Measurements from ENCODE around the gene PPP1CA. TPM values are rescaled to one million over a fixed set of nuclear protein-coding genes. Genes with fewer than 3 reads are reported as not detected.
A peak's percentile ranks its signal among the peaks of the same experiment; 100 is the strongest.
"Not testable (repeated sequence)": the region's sequence is repeated elsewhere in the genome, so short reads cannot be mapped to it uniquely, and the experiment has no call there.

The PPP1CA gene
- total RNA-seq, 2 experiments from 2014 or later = 202 to 204 TPM

- no peaks in the 10 kb centered on the region for H3K27me3 Mint-ChIP-seq (ENCODE audit: low read depth)
- intact Hi-C loops (cut with micrococcal nuclease) = no loop called here
- peak overlapping the region; percentile 93 for H3K27ac Mint-ChIP-seq
- H3K4me3 Mint-ChIP-seq = no peak overlapping the region
- peaks cover 35% of the 10 kb centered on the region for H3K36me3 Mint-ChIP-seq (ENCODE audit: low read depth)
- H3K9me3 Mint-ChIP-seq = no peaks in the 10 kb centered on the region
- CTCF ChIA-PET = no interaction called here
- H3K4me1 Mint-ChIP-seq (ENCODE audit: low read depth) = peaks cover 49% of the 10 kb centered on the region
- no peak for DNase-seq
Measured at GRCh38 chr11:67432655-67433349, 31.1 kb upstream of the PPP1CA start.

DNA sequence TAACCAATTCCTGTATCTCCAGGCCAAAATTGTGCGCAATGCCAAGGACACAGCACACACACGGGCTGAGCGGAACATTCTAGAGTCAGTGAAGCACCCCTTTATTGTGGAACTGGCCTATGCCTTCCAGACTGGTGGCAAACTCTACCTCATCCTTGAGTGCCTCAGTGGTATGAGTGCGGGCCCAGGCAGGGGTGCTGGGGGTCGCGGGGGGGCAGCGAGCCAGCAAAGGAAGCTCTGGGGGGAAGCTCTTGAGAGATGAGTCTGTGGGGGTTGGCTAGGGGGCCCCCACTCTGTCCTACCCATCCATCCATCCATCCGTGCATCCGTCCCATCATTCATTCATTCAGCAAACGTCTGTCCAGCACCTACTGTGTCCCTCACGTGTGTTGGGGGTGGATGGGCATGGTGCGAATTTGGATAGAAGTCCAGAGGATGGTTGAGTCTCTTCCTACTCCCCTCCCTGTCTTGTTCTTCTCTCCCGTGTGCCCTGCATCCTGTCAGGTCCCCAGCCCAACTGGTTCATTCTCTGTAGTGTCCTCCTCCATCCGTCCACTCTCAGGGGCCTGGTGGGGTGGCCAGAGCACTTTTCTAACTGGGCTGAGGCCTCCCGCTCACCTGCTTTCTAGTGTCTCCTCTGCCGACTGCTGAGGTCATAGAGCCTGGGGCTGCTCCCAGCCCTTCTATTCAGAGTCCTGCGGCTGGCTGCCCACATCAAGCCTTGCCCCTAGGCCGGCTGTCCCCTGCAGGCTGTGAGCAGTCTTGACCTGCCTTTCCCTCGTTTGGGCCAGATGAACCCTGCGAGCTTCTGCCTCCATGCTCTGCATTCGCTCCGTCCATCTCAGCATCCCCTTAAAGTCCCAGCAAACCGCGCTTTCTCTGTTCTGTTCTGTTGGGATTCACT, 29.9 kb upstream of the PPP1CA start:
- H3K27ac Mint-ChIP-seq = peak overlapping the region; percentile 9
- no peaks in the 10 kb centered on the region for H3K9me3 Mint-ChIP-seq
- peak overlapping the region; percentile 2 for H3K4me3 Mint-ChIP-seq
- H3K4me1 Mint-ChIP-seq (ENCODE audit: low read depth) = peaks cover 56% of the 10 kb centered on the region
- CTCF ChIA-PET = no interaction called here
- no peak for DNase-seq
- no peaks in the 10 kb centered on the region for H3K27me3 Mint-ChIP-seq (ENCODE audit: low read depth)
- peaks cover 27% of the 10 kb centered on the region for H3K36me3 Mint-ChIP-seq (ENCODE audit: low read depth)
- intact Hi-C loops (cut with micrococcal nuclease) = no loop called here

DNA sequence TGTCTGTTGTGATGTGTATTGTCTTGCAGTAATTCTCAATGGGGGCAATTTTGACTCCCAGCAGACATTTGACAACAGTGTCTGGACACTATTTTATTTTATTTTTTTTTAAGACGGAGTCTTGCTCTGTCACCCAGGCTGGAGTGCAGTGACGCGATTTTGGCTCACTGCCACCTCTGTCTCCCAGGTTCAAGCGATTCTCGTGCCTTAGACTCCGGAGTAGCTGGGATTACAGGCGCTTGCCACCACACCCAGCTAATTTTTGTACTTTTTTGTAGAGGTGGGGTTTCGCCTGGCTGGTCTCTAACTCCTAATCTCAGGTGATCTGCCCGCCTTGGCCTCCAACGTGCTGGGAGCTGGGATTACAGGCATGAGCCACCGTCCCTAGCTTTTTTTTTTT, 28.1 kb upstream of the PPP1CA start:
- no peak for DNase-seq
- Mint-ChIP-seq H3K4me3 (peak overlapping the region; percentile 98), H3K27me3 (ENCODE audit: low read depth) (no peaks in the 10 kb centered on the region), H3K27ac (peak overlapping the region; percentile 97), H3K4me1 (ENCODE audit: low read depth) (peaks cover 44% of the 10 kb centered on the region), H3K9me3 (no peaks in the 10 kb centered on the region), H3K36me3 (ENCODE audit: low read depth) (peaks cover 18% of the 10 kb centered on the region)
- CTCF ChIA-PET = interaction anchor here (0.7 to 2.7 kb wide), 2 partner anchors 26 to 28 kb away, joined by 5 to 7 read pairs; partner anchors contain the start of genes PPP1CA and TBC1D10C
- intact Hi-C loops (cut with micrococcal nuclease) = loop anchor here (2.0 kb wide), 1 partner anchor 39 kb away; the partner anchor contains the start of gene TMEM134

- intact Hi-C loops (cut with micrococcal nuclease) = loop anchor here (2.0 kb wide), 1 partner anchor 40 kb away; the partner anchor contains the start of gene TMEM134
- CTCF ChIA-PET = interaction anchor here (0.6 to 2.7 kb wide), 4 partner anchors 10 to 27 kb away, joined by 3 to 7 read pairs (median 4); partner anchors contain the start of genes PPP1CA and TBC1D10C
- H3K9me3 Mint-ChIP-seq = no peaks in the 10 kb centered on the region
- peak overlapping the region; percentile 98 for H3K4me3 Mint-ChIP-seq
- H3K36me3 Mint-ChIP-seq (ENCODE audit: low read depth) = peaks cover 15% of the 10 kb centered on the region
- H3K27me3 Mint-ChIP-seq (ENCODE audit: low read depth) = no peaks in the 10 kb centered on the region
- H3K27ac Mint-ChIP-seq = peak overlapping the region; percentile 97
- peaks cover 42% of the 10 kb centered on the region for H3K4me1 Mint-ChIP-seq (ENCODE audit: low read depth)
- DNase-seq = no peak
Measured at GRCh38 chr11:67429038-67429668, 27.5 kb upstream of the PPP1CA start.

DNA sequence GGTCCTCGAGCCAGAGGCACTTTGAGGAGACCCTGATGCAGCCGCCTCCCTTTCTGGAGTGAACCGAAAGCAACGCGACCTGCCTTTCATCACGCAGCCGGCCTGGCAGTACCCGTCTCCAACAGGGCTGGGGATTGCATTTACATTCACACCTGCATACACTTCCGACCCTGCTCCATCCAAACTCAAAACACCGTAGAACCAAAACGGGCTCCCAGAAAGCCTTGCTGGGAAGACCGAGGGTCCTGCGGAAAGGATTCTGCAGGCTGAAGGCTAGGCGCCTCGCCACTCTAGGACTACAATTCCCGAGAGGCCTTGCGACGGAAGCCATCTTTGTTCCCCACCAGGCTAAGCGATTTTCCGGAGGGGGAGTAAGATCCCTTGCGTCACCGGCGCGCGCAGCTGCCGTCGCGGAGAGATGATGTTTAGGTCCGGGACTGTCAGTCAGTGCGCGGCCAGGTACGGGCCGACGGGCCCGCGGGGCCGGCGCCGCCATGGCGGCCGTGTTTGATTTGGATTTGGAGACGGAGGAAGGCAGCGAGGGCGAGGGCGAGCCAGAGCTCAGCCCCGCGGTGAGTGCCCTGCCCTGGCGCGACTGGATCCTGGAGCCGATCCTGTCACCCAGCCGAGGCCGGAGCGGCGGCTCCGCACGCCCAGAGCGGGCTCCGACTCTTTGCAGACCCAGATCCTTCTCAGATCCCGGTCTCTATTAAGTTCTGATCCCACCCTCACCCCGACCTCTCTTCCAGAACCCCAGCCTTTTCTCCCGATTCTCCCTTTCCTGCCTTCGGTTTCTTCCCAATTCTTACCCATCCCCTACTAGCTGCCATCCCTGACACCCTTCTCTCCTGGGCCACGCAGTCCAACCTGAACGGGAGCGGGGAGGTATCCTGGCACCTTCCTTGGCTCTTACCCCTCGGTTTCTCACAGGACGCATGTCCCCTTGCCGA, 26.7 kb upstream of the PPP1CA start, which contains the start of gene RPS6KB2:
Gene RPS6KB2 (plus strand): TSS at position 443 of the 950 bp plus-strand sequence. CDS start 52 bp downstream, at position 495.
- Mint-ChIP-seq H3K27me3 (ENCODE audit: low read depth) (no peaks in the 10 kb centered on the region), H3K9me3 (no peaks in the 10 kb centered on the region), H3K4me3 (peak within 1 kb of the TSS; percentile 98), H3K4me1 (ENCODE audit: low read depth) (peaks cover 35% of the 10 kb centered on the region), H3K36me3 (ENCODE audit: low read depth) (peaks cover 12% of the 10 kb centered on the region), H3K27ac (peak within 1 kb of the TSS; percentile 97)
- peak; percentile 100 for DNase-seq
- CTCF ChIA-PET = interaction anchor here (0.6 to 2.7 kb wide), 3 partner anchors 11 to 26 kb away, joined by 3 to 7 read pairs (median 4); partner anchors contain the start of genes PPP1CA and TBC1D10C
- intact Hi-C loops (cut with micrococcal nuclease) = loop anchor here (1.0 to 2.0 kb wide), 3 partner anchors 8 to 40 kb away; partner anchors contain the start of gene TMEM134

DNA sequence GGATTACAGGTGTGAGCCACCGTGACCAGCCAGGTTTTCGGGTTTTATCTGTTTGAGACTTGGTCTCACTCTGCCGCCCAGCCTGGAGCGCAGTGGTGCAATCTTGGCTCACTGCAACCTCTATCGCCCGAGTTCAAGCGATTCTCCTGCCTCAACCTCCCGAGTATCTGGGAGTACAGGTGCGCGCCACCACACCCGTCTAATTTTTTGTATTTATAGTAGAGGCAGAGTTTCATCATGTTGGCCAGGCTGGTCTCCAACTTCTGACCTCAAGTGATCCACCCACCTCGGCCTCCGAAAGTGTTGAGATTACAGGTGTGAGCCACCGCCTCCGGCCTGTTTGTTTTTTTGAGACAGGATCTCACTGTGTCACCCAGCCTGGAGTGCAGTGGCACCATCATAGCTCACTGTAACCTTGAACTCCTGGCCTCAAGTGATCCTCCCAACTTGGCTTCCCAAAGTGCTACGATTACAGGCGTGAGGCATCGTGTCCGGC, 25.8 kb upstream of the PPP1CA start:
- peak overlapping the region; percentile 98 for H3K4me3 Mint-ChIP-seq
- peak; percentile 28 for DNase-seq
- H3K36me3 Mint-ChIP-seq (ENCODE audit: low read depth) = peaks cover 12% of the 10 kb centered on the region
- CTCF ChIA-PET = interaction anchor here (1.8 to 2.7 kb wide), 2 partner anchors 24 to 25 kb away, joined by 4 to 7 read pairs; partner anchors contain the start of genes PPP1CA and TBC1D10C
- peaks cover 34% of the 10 kb centered on the region for H3K4me1 Mint-ChIP-seq (ENCODE audit: low read depth)
- H3K27ac Mint-ChIP-seq = peak overlapping the region; percentile 97
- H3K9me3 Mint-ChIP-seq; intact Hi-C loops (cut with micrococcal nuclease); H3K27me3 Mint-ChIP-seq (ENCODE audit: low read depth): not testable (repeated sequence)

DNA sequence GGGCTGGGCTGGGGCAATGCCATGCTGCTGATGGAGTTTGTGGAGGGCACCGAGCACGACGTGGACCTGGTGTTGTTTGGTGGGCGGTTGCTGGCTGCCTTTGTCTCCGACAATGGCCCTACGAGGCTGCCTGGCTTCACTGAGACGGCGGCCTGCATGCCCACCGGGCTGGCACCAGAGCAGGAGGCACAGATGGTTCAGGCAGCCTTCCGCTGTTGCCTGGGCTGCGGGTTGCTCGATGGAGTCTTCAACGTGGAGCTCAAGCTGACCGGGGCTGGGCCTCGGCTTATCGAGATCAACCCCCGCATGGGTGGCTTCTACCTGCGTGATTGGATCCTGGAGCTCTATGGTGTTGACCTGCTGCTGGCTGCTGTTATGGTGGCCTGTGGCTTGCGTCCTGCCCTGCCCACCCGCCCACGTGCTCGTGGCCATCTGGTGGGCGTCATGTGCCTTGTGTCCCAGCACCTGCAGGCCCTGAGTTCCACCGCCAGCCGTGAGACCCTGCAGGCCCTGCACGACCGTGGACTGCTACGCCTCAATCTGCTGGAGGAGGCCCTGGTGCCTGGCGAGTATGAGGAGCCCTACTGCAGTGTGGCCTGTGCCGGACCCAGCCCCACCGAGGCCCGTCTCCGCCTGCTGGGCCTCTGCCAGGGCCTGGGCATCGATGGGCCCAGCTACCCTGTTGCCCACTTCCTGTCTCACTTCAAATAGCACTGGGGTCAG, 22.4 kb upstream of the PPP1CA start:
- Mint-ChIP-seq H3K4me3 (no peak overlapping the region), H3K4me1 (ENCODE audit: low read depth) (peaks cover 30% of the 10 kb centered on the region), H3K27ac (no peak overlapping the region), H3K36me3 (ENCODE audit: low read depth) (peaks cover 3% of the 10 kb centered on the region), H3K27me3 (ENCODE audit: low read depth) (no peaks in the 10 kb centered on the region), H3K9me3 (no peaks in the 10 kb centered on the region)
- CTCF ChIA-PET = interaction anchor here (0.6 kb wide), 1 partner anchor 129 kb away, joined by 6 read pairs; no protein-coding TSS in a partner anchor
- no peak for DNase-seq
- intact Hi-C loops (cut with micrococcal nuclease) = no loop called here

DNA sequence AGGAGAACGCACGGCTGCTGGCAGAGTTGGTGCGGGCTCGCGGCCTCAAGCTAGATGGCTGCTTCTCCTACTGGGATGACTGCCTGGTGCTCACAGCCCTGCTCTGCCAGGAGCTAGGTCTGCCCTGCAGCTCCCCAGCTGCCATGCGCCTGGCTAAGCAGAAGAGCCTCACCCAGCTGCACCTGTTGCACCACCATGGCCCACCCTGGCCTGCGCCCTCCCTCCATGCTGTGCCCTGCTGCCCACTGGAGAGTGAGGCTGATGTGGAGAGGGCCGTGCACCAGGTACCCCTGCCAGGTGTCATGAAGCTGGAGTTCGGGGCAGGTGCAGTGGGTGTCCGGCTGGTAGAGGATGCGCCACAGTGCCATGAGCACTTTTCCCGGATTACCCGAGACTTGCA, 21.8 kb upstream of the PPP1CA start:
- Mint-ChIP-seq H3K27me3 (ENCODE audit: low read depth) (no peaks in the 10 kb centered on the region), H3K27ac (no peak overlapping the region), H3K4me3 (no peak overlapping the region), H3K9me3 (no peaks in the 10 kb centered on the region), H3K36me3 (ENCODE audit: low read depth) (peaks cover 2% of the 10 kb centered on the region), H3K4me1 (ENCODE audit: low read depth) (peaks cover 32% of the 10 kb centered on the region)
- intact Hi-C loops (cut with micrococcal nuclease) = no loop called here
- no peak for DNase-seq
- CTCF ChIA-PET = no interaction called here

- CTCF ChIA-PET = no interaction called here
- H3K36me3 Mint-ChIP-seq (ENCODE audit: low read depth) = no peaks in the 10 kb centered on the region
- no peak overlapping the region for H3K4me3 Mint-ChIP-seq
- peaks cover 36% of the 10 kb centered on the region for H3K4me1 Mint-ChIP-seq (ENCODE audit: low read depth)
- no peak for DNase-seq
- no peaks in the 10 kb centered on the region for H3K9me3 Mint-ChIP-seq
- intact Hi-C loops (cut with micrococcal nuclease) = no loop called here
- H3K27ac Mint-ChIP-seq = no peak overlapping the region
- no peaks in the 10 kb centered on the region for H3K27me3 Mint-ChIP-seq (ENCODE audit: low read depth)
Measured at GRCh38 chr11:67422891-67423290, 21.2 kb upstream of the PPP1CA start.

- Mint-ChIP-seq H3K4me1 (ENCODE audit: low read depth) (peaks cover 39% of the 10 kb centered on the region), H3K36me3 (ENCODE audit: low read depth) (no peaks in the 10 kb centered on the region), H3K27me3 (ENCODE audit: low read depth) (no peaks in the 10 kb centered on the region), H3K9me3 (no peaks in the 10 kb centered on the region), H3K4me3 (peak overlapping the region; percentile 60), H3K27ac (peak overlapping the region; percentile 50)
- CTCF ChIA-PET = interaction anchor here (4.7 kb wide), 1 partner anchor 19 kb away, joined by 28 read pairs; the partner anchor contains the start of genes PPP1CA and TBC1D10C
- intact Hi-C loops (cut with micrococcal nuclease) = loop anchor here (1.0 to 2.0 kb wide), 2 partner anchors 17 to 19 kb away; no protein-coding TSS in a partner anchor
- no peak for DNase-seq
Measured at GRCh38 chr11:67421430-67422031, 19.9 kb upstream of the PPP1CA start.
